ENCODE results near the gene GATA3.

DNA sequence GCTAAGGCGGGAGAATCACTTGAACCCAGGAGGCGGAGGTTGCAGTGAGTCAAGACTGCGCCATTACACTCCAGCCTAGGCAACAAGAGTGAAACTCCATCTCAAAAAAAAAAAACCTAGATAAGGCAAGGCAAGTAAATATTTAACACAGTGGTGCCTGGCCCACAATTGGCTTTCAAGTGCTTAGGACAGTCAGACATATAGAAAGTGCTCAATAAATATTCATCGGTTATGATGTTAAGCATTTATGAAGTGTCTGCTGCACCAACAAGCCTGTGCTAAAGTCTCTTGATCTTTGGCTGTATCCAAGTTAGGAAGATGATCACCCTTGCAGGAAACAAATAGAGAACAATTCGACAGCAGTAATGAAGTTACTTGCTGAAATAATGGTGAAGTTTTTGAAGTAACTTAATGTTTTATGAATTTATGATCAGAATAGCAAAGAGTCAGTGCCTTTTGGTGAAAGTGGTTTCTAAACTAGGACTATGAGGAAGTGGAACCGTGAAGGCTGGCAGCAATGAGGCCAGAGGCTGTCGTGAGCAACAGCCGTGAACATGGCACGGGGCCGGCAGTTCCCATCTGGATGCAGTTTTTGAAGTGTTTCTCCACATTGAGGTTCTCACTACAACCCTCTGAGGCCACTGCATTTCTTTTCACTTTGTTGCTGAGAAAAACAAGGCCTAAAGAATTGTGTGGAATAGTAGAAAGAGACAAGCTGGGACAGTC lies 48.1 kb upstream of the GATA3 start:
- TF ChIP-seq CTCF (IDR thresholded peaks at IDR 0.05): no peak
- no peak for TF ChIP-seq POLR2A (IDR thresholded peaks at IDR 0.05)
